NCI-H2171 (cell line): ENCODE data around the gene CCDC97.
"Not testable (repeated sequence)": the region's sequence is repeated elsewhere in the genome, so short reads cannot be mapped to it uniquely, and the experiment has no call there.

Experiments used
- DNase-seq: peaks from one replicate; lab custom pipeline; 2025; lab: John Stamatoyannopoulos, UW

CCDC97 gene

DNA sequence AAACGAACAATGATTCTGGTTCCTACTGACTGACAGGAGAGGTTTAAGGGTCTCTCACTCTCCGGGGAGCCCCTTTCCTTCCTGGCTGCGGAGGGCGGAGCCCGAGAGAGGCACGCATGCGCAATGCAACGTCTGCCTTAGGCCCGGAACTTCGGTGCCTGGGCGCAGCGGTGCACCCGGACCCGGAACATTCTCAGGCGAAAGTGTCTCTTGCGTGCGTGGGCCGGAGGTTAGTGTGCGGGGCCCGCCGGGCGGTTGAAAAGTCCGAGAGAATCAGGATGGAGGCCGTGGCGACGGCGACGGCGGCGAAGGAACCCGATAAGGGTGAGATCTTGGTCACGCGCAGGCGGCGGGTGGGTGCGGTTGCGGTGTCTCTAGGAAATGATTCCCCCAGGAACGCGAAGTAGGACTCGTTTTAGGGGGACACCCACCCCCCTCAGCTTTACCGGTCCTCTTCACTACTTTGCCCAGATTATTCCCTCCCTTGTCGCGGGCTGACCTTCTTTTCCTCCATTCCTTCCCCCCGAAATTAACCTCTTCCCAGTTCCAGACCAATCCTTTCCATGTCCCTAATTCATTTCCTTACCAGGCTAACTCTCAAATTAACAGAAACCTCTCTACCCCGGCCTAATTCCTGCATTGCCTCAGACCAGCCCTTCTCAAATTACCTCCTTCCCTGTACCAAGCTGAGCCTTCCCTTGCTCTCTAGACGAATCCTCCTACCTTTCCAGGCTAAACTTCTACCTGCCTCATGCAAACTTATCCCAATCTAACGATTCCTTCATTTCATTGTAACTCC lies at the start of gene CCDC97:
Gene CCDC97, plus strand, starts transcription at position 140 of the 799 bp plus-strand sequence. Its CDS starts 139 bp downstream, at position 279.
- DNase-seq = peak; percentile 92

DNA sequence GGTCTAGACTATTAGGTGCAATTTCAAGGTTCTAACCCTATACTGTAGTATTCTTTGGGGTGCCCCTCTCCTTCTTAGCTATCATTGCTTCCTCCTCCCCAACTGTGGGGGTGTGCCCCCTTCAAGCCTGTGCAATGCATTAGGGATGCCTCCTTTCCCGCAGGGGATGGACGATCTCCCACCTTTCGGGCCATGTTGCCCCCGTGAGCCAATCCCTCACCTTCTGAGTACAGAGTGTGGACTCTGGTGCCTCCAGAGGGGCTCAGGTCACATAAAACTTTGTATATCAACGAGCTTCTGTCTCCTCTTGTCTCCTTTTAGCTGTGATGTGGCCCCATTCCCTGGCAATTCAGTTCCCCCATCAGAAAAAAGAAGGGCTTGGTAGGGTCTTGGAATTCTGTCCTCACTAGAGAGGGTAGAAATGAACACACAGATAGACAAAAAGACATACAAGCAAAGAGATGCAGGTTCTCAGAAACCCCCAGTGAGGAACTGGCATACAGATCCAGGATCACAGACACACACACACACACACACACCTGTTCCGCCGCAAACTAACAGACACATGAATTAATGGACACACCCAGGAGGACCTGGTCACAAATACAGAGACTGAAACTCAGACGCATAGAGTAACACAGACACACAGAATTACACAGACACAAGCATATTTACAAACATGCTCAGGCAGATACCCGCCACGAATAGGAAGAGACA lies 48.3 kb upstream of the CCDC97 start:
- no peak for DNase-seq

DNA sequence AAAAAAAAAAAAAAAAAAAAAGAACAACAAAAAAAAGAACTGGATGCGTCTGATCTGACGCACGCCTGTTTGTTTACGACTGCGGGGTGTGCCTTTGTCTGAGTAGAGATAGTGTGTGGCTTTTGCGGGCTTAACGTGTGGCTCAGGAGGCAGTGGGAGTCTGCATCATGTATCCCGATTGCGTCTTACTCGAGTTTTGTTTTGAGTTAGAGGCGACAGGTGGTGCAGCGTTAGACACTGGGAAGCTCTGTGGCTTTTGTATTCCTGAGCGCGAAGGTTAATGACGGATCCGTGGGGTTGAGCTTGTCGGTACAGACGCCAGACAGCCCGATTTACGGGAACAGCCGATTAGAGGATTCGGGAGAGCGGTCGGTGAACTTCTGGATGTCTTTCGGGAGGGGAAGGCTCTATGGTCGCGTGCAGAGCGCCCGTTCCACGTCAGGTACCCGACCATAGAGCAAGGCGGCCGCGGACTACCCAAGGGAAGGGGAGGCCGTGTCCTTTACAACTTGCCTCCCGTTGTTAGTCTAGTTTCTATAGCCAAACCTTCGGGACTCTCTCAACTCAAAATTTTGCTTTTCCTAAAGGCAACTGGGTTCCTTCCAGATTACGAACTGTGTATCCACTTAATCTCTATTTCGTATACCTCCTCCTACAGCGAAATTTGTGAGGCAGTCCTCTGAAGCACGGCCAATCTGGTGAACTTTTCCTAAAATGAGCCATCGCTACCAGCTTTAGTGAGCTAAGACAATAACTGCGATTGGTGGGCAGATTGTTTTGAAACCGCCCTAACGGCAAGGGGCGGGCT lies 46.7 kb upstream of the CCDC97 start:
- DNase-seq = peak; percentile 79

- DNase-seq = peak; percentile 100
Observed at GRCh38 chr19:41263850-41264580, 46.0 kb upstream of the CCDC97 start, which contains the start of gene HNRNPUL1. Gene HNRNPUL1 (plus strand): TSS chr19:41264372. CDS start chr19:41264504, 132 bp downstream.

- peak; percentile 43 for DNase-seq
Observed at GRCh38 chr19:41264581-41265394, 45.2 kb upstream of the CCDC97 start.

DNA sequence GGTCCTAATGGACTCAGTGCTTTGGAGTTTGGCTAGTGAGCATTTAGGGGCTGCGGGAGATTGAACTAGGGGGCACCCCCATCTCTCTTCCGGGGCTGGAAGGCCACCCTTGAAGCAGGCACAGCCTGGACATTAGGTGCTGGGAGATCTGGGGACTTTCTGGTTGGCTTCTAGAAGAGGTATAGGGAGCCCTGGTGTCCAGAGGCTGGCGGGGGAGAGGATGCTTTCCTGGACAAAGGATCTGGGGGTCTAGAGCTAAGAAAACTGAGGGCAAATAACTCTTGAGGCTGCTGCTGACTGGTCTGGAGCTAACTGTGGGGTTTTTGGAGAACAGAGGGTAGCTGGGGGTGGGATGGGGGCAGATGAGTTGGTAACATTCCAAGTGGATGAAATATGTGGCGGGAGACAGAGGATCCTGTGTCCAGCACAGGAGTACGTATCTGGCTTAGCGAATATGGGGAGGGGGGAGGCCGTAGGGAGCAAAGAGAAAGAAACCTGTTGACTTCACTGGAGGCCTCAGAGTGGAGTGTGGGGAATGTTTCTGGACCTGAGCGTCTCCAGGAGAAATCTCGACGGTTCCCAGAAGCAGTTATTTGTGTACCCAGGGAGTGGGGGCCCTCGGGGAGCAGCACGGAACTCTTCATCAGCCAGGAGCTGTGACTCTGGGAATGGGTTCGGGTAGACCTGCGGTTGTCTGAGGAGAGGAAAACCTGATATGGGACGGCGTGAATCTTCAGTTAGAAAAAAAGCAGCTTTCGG lies 44.4 kb upstream of the CCDC97 start:
- no peak for DNase-seq

- no peak for DNase-seq
Observed at GRCh38 chr19:41269055-41269454, 40.9 kb upstream of the CCDC97 start.

- no peak for DNase-seq
Observed at GRCh38 chr19:41269571-41269970, 40.4 kb upstream of the CCDC97 start.

DNA sequence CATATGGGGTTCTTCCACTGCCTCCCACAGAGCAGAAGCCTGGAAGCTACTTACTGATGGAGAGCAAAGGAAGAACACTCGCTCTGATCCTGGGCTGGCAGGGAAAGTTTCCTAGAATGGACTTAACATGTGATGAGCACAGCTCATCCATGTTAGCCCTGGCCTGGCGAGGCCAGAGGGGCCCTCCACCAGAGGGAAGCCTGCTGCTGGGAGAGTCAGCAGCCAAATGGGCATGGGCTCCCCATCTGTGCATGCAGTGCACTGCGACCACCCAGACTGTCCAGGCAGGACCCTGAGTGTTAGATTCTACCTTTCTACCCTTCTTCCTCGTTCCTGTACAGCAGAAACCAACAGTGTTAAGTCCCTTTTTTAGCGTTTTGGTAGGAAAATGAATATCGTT lies 36.9 kb upstream of the CCDC97 start:
- DNase-seq = no peak

DNA sequence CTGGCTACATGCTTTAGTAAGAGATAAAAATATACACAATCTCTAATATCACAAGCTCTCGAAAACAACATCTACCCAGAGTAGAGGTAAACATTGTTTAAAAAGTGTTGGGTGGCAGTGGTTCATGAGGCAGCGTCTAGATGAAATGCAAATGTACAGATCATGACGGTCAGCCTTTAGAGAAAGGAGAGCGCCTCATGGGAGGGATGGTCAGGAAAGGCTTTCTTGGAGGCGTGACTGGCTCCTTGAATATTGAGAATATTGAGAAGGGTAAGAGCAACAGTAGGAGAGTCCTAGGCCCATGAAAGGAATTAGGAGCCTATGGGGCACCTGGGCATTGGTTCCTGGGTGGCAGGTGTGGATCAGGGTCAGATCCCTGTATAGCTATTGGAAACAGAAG lies 35.2 kb upstream of the CCDC97 start:
- no peak for DNase-seq

DNA sequence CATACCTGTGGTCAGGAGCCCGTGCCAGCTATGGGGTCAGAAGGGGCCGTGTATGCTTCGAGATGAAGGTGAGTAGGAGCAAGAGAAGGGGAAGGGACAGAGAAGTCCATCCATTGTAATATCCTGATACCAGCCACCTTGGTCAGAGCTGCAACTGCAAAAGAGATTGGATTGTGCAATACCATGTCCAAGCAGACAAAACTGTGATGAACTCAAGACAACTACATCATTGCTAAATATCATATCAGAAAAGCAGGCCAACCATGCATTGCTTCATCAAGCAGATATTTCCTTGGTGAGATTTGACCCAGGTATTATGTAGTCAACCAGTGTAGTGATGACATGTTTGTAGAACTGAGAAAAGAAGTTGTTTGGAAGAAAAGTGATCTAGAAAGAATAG lies 33.7 kb upstream of the CCDC97 start:
- no peak for DNase-seq

DNA sequence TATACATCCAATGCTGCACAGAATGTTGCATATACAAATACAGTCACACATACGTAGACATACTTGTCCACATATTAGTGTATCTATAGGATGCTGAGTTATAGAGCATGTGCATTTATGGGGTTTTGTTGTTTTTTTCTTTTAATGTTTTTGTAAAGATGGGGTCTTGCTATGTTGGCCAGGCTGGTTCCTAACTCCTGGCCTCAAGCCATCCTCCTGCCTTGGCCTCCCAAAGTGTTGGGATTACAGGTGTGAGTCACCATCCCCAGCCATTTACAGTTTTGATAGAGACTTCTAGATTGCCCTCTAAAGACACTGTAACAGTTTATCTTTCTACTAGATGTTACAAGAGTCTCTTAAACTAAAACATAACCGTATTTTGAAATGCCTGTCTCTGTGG lies 31.5 kb upstream of the CCDC97 start:
- no peak for DNase-seq

DNA sequence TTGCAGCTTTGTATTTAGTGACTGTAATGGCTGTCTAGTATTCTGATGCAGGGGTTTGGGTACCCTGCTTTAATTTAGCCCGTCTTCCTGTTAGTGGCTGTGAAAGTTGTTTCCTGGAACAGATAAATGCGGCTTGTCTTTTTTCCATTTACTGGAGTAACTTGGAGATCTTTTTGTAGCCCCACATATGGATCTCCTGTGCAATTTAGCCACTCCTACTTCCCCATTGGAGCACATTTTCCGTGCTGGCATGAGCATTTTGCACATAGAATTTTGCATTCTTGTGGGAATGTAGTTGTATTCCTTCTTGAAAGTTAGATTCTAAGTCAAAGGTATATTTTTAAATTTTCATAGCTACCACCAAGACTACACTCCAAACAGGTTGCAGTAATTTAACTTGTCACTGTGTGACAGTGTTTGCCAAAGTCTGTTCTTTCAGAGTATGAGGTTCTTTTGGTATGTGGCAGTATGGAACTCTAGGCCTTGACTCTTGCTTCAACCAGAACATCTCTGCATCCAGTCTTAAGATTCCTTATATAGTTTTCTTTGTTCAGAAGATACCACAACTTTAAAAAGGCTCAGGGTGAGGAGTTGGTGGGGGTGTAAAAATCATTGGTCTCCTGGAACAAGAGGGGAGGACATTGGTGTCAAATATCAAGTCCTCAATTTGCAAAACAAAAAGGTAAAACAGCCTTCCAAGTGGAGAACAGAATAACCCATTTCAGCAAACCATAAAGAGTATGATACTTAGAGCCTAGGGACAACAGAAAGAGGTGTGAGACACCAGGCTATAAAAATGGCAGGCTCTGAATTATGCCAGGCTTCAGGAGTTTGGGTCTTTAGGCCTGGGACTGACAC lies 21.1 kb upstream of the CCDC97 start:
- no peak for DNase-seq

GRCh38 chr19:41289814-41290213 lies 20.2 kb upstream of the CCDC97 start:
- not testable (repeated sequence) for DNase-seq

- DNase-seq = no peak
Observed at GRCh38 chr19:41294393-41294792, 15.6 kb upstream of the CCDC97 start.

DNA sequence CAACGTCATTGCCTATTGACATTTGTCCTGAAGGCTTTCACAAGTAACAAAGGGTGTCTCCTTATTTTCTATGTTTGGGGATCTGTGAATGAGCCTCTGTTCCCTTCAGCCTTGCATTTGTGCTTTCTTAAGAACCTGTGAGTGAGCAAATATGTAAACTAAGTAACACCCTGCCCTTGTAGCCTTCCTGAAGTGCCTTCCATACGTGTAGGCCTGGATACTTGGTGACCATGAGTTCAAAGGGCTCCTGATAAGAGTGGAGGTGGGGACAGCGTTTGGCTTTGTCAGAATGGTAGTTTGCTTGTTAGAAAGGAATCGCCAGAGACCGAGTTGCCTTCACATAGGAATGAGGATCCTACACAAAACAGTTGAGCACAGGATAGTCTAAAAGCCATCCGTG lies 14.5 kb upstream of the CCDC97 start:
- DNase-seq = no peak

DNA sequence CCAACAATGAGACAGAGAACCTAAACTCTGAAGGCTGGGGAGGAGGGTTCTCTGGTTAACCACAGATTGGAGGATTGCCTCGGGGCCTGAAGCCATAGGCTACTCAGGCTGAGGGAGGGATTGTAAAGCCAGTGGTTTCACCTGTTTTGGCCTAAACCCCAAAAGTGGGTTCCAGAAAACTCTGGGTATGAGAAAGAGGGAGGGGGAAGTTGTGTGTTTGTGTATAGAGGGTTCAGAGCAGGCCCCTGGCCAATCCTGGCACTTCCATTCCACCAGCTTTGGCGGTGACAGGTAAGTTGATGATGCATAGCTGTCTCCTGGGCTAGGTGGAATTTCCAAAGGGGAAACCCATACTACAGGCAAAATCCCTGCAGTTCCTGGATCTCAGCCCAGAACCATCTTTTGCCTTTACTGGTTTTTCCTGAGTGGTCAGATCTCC lies 13.5 kb upstream of the CCDC97 start:
- no peak for DNase-seq

- DNase-seq = no peak
Observed at GRCh38 chr19:41297628-41298347, 12.2 kb upstream of the CCDC97 start.
